HG03064 (cell line): ENCODE results near the gene GPR107.

ENCODE experiments used
- ATAC-seq: cut with Tn5 transposase; IDR thresholded peaks from one replicate; pipeline ENCODE4 v1.9.1; 2021; ENCODE audit warnings: low read depth; ENCODE audit not compliant: unreplicated experiment

Gene GPR107

GRCh38 chr9:130027533-130028365 is 26.0 kb upstream of the GPR107 start:
- no peak for ATAC-seq

- no peak for ATAC-seq
Observed at GRCh38 chr9:130028493-130029222, 25.0 kb upstream of the GPR107 start.

DNA sequence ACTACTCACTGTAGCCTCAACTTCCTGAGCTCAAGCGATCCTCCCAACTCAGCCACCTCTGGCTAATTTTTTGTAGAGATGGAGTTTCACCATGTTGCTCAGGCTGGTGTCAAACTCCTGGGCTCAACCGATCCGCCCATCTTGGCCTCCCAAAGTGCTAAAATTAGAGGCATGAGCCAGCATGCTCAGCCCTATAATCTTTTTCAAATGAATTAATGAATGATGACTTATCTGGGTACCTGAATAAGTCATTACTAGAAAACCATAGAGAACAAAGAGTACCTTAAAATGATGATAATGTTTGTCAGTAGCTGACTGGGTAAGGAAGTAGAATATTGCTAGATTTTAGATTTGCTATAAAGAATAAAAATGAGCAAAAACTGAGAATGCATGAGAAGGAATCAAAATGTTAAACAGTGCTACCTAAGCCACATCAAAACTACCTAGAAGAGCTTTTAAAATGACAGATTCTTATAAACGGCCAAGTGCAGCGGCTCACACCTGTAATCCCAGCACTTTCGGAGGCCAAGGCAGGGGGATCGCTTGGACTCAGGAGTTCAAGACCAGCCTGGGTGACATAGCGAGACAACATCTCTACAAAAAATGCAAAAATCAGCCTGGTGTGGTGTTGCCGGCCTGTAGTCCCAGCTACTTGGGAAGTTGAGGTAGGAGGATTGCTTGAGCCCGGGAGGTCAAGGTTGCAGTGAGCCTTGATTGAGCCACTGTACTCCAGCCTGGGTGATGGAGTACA is 24.3 kb upstream of the GPR107 start:
- ATAC-seq = peak; percentile 42

GRCh38 chr9:130030651-130031127 is 23.0 kb upstream of the GPR107 start:
- ATAC-seq = no peak

GRCh38 chr9:130034570-130034969 is 19.1 kb upstream of the GPR107 start:
- ATAC-seq = no peak

DNA sequence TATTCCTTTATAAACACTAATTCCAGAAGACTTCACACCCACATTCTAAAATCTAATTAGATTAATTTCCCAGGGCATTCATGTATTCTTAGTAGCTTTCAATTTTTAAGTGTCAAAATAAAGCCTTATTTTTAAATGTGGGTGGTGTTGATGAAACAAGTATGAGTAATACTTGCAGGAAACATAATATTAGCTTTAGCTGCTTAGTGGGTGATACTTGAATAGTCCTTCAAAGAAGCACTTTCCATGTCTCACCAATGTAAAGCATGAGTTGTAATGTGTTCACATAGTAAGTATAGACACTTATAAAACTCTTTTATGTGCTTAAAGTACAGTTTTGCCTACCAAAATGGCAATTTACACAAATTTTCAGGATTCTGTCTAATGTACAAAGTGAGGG is 17.6 kb upstream of the GPR107 start:
- no peak for ATAC-seq

GRCh38 chr9:130039528-130040147 is 14.1 kb upstream of the GPR107 start:
- ATAC-seq = no peak

DNA sequence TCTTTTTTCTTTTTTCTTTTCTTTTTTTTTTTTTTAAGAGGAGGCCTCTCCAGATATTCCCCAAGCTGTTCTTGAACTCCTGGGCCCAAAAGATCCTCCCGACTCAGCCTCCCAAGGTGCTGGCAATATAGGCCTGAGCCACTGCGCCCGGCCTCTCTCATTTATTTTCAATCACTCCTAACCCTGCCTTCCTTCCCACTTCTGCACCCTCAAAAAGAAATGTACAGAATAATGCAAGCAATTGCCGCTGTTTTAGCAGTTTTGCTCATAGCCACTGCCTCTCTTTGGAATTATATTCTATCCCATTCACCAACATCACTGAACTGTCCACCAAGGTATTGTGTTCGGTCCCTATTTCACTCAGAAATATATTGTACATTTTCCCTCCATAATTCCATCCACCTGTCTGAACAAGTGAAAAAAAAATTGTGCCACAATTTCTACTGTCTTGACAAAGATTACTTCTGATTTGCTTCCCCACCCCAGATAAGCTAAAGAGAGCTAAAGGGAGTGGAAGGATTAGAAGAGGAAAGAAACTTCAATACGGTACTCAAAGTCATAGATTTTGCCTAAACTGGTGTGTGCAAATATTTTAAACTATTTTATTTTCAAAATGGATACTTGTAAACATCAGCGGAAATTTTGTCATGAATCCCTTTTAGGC is 12.6 kb upstream of the GPR107 start:
- no peak for ATAC-seq

GRCh38 chr9:130041648-130042405 is 11.9 kb upstream of the GPR107 start:
- ATAC-seq = no peak

DNA sequence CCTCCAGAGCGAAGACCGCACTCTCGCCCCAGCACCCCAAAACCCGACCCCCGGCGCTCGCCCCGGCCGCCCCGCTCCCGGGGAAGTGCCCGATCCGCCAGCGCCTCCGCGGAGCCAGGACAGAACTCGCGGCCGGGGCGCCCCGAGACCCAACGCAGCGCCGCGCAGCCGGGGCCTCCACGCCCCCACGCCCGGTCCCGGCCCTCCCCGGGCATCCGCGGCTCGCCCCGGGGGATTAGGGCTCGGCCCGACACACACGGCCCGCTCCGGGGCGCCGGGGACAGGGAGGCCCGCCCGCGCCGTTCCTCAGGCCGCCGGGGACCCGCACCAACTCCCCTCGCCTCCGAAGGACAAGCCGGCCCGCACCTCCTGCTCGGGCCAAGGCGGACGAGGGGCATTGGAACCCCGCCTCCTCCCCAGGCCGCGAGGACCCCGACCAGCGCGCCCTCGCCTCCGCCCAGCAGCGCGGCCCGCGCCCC is 11.3 kb upstream of the GPR107 start:
- no peak for ATAC-seq

GRCh38 chr9:130042885-130043653 is 10.6 kb upstream of the GPR107 start, which contains the start of gene FNBP1:
Gene FNBP1 (minus strand): TSS chr9:130043189. CDS start chr9:130042975, 214 bp downstream.
- ATAC-seq = no peak

GRCh38 chr9:130043654-130044623 is 9.8 kb upstream of the GPR107 start:
- ATAC-seq = no peak

GRCh38 chr9:130045725-130046450 is 7.8 kb upstream of the GPR107 start:
- ATAC-seq = no peak

DNA sequence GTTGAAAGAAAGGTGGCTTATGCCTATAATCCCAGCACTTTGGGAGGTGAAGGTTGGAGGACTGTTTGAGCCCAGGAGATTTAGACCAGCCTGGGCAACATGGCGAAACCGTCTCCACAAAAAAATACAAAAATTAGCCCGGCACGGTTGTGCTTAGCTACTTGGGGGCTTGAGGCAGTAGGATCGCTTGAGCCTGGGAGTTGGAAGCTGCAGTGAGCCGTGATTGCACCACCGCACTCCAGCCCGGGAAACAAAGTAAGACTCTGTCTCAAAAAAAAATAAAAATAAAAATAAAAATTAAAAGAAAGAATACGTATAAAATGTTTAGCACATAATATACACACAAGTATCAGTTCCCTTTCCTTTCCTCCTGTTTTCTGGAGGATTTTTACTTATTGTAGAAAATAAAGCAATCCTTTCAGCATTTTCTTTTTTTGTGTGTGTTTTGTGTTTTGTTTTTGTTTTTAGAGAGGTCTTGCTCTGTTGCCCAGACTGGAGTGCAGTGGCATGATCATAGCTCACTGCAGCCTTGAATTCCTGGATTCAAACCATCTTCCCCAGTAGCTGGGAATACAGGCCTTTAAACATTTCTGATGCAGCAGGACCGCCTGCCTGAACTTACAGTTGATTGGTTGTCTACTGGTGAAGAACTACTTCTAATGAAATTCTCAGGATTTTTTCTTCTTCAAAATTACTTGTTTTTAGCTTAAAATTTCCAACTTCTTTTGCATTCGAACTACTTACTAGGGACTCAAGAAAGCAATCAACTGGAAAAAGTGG is 4.1 kb upstream of the GPR107 start:
- ATAC-seq = no peak

DNA sequence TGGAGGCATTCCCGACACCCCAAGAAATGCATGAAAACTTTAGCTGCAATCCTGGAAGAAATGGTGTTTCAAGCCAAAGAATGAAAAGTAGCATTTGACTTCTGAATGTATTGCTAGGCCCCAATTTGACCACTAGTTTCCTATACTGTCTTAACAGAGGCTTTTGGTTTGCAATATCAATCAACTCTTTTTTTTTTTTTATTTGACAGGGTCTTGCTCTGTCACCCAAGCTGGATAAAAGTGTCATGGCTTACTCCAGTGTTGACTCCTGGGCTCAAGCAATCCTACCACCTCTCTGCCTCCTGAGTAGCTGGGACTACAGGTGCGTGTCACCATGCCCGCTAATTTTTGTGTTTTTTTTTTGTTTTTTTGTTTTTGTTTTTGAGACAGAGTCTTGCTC is 3.2 kb upstream of the GPR107 start:
- no peak for ATAC-seq

- no peak for ATAC-seq
Observed at GRCh38 chr9:130051855-130052254, 1.9 kb upstream of the GPR107 start.
